Esophagus muscularis mucosa (tissue), 4 donors: ENCODE data around the gene ATP5PO. TPM values are rescaled to one million over a fixed set of nuclear protein-coding genes. Genes with fewer than 3 reads are reported as not detected.
"Not testable (repeated sequence)": the region's sequence is repeated elsewhere in the genome, so short reads cannot be mapped to it uniquely, and the experiment has no call there.

Experiments
- DNase-seq: peaks from one replicate; pipeline ENCODE4 v3.0.0-alpha.2; 2017; ENCODE audit errors: extremely low spot score
- H3K27ac ChIP-seq, 4 donors: fragments of 200-600 bp; sonication (generic); replicated peaks in 1 of 4; 1 replicate in 3 of 4; 2 replicates in 1 of 4; pipeline ENCODE4 v1.5.1; 2016 to 2019; ENCODE audit warnings: mild to moderate bottlenecking in 1 of 4
- H3K27me3 ChIP-seq, 4 donors: fragments of 200-600 bp; sonication (generic); one replicate each; pipeline versions ENCODE4 v1.5.1 to v1.6.0; 2016 to 2019
- H3K36me3 ChIP-seq, 4 donors: fragments of 200-600 bp; sonication (generic); one replicate each; pipeline ENCODE4 v1.5.1; 2016 to 2019
- H3K4me1 ChIP-seq, 4 donors: fragments of 200-600 bp; sonication (generic); one replicate each; pipeline ENCODE4 v1.5.1; 2016 to 2019
- H3K4me3 ChIP-seq, 4 donors: fragments of 200-600 bp; sonication (generic); 1 replicate in 2 of 4; 2 replicates in 2 of 4; pipeline ENCODE4 v1.5.1; 2016 to 2019; ENCODE audit warnings: mild to moderate bottlenecking in 4 of 4, moderate library complexity in 1 of 4
- H3K9me3 ChIP-seq, 4 donors: fragments of 200-600 bp; sonication (generic); 1 replicate in 3 of 4; 2 replicates in 1 of 4; pipeline ENCODE4 v1.5.1; 2016 to 2019
- CTCF ChIP-seq, 3 experiments: fragments of 200-600 bp in 2 of 3; fragments of 450-650 bp in 1 of 3; sonication (generic) in 2 of 3; IDR thresholded peaks; one replicate each; pipeline ENCODE4 v1.5.1; 2017 to 2019; ENCODE audit warnings: antibody characterized with exemption in 3 of 3, mild to moderate bottlenecking in 2 of 3, moderate library complexity in 1 of 3
- EP300 ChIP-seq: sonication (generic); formaldehyde crosslinking; IDR thresholded peaks from one replicate; pipeline ENCODE4 v1.6.1; 2017; ENCODE audit warnings: antibody characterized with exemption
- POLR2A ChIP-seq: fragments of 450-650 bp; IDR thresholded peaks from one replicate; pipeline ENCODE4 v1.6.1; 2017; ENCODE audit warnings: antibody characterized with exemption, moderate library complexity, mild to moderate bottlenecking, low read depth
- POLR2AphosphoS5 ChIP-seq, 2 donors: sonication (generic); formaldehyde crosslinking; IDR thresholded peaks; one replicate each; pipeline ENCODE4 v1.6.1; 2017; ENCODE audit warnings: antibody characterized with exemption in 2 of 2
- WGBS: methylation state at CpG from one replicate; pipeline ENCODE4 v1.1.5; 2018; 5-methylcytosine and 5-hydroxymethylcytosine counted together
- intact Hi-C: fragments of 100-400 bp; cut with DNase I; formaldehyde crosslinking; loops from one replicate; pipeline ENCODE4 v1.15.1; 2023
- total RNA-seq, 4 donors: library from RNA; depleted of rRNA; stranded (reverse); fragments of >200 nt; gene quantifications; one replicate each; pipeline versions ENCODE4 v1.1.0 to v1.2.1, GENCODE V29; 2016

The ATP5PO gene
- total RNA-seq, 4 donors from 2014 or later: 130 to 289 (median 195) TPM

GRCh38 chr21:33874161-33874560 is 41.4 kb downstream of the ATP5PO start:
- no peaks in the 10 kb centered on the region for H3K36me3 ChIP-seq
- WGBS: 98% methylated on average over 7 of the region's 7 CpGs
- no peaks in the 10 kb centered on the region for H3K27me3 ChIP-seq
- intact Hi-C loops: no loop called here
- H3K4me3 ChIP-seq: no peak overlapping the region
- no peak for DNase-seq
- TF ChIP-seq POLR2A (no peak), POLR2AphosphoS5 (IDR thresholded peaks at IDR 0.05) (no peak), EP300 (no peak), CTCF (IDR thresholded peaks at IDR 0.05) (no peak)
- H3K4me1 ChIP-seq: no peaks in the 10 kb centered on the region
- H3K9me3 ChIP-seq: no peaks in the 10 kb centered on the region
- H3K27ac ChIP-seq: no peak overlapping the region

GRCh38 chr21:33872881-33873515 is 42.6 kb downstream of the ATP5PO start:
- H3K4me1 ChIP-seq: no peaks in the 10 kb centered on the region
- DNase-seq: no peak
- H3K4me3 ChIP-seq: no peak overlapping the region
- H3K36me3 ChIP-seq: no peaks in the 10 kb centered on the region
- no peak overlapping the region for H3K27ac ChIP-seq
- no peaks in the 10 kb centered on the region for H3K27me3 ChIP-seq
- intact Hi-C loops: no loop called here
- 84% methylated on average over 4 of the region's 4 CpGs for WGBS
- TF ChIP-seq CTCF (IDR thresholded peaks at IDR 0.05) (no peak), EP300 (no peak), POLR2AphosphoS5 (IDR thresholded peaks at IDR 0.05) (no peak), POLR2A (no peak)
- no peaks in the 10 kb centered on the region for H3K9me3 ChIP-seq

GRCh38 chr21:33871171-33871570 is 44.4 kb downstream of the ATP5PO start:
- 87% methylated on average over 5 of the region's 5 CpGs for WGBS
- DNase-seq: no peak
- Histone ChIP-seq H3K9me3 (no peaks in the 10 kb centered on the region), H3K4me3 (no peak overlapping the region), H3K36me3 (no peaks in the 10 kb centered on the region), H3K27ac (no peak overlapping the region), H3K27me3 (no peaks in the 10 kb centered on the region), H3K4me1 (no peaks in the 10 kb centered on the region)
- TF ChIP-seq POLR2A (no peak), EP300 (no peak), POLR2AphosphoS5 (IDR thresholded peaks at IDR 0.05) (no peak), CTCF (IDR thresholded peaks at IDR 0.05) (no peak)
- intact Hi-C loops: no loop called here

- H3K27me3 ChIP-seq: no peaks in the 10 kb centered on the region
- H3K36me3 ChIP-seq: no peaks in the 10 kb centered on the region
- no peak for DNase-seq
- H3K9me3 ChIP-seq: no peaks in the 10 kb centered on the region
- TF ChIP-seq POLR2AphosphoS5 (IDR thresholded peaks at IDR 0.05) (no peak), POLR2A (no peak), CTCF (IDR thresholded peaks at IDR 0.05) (no peak)
- H3K4me1 ChIP-seq: no peaks in the 10 kb centered on the region
- WGBS: 100% methylated on average over 4 of the region's 4 CpGs
- intact Hi-C loops: no loop called here
- no peak overlapping the region for H3K27ac ChIP-seq
- no peak overlapping the region for H3K4me3 ChIP-seq
Observed at GRCh38 chr21:33870768-33871167, 44.8 kb downstream of the ATP5PO start.

- no peak overlapping the region for H3K27ac ChIP-seq
- no peak for TF ChIP-seq POLR2A
- intact Hi-C loops: no loop called here
- no peak overlapping the region for H3K4me3 ChIP-seq
- no peaks in the 10 kb centered on the region for H3K9me3 ChIP-seq
- H3K36me3 ChIP-seq: no peaks in the 10 kb centered on the region
- H3K4me1 ChIP-seq: no peaks in the 10 kb centered on the region
- no peaks in the 10 kb centered on the region for H3K27me3 ChIP-seq
- no peak for DNase-seq
Observed at GRCh38 chr21:33869873-33870272, 45.7 kb downstream of the ATP5PO start.

GRCh38 chr21:33867868-33868267 is 47.7 kb downstream of the ATP5PO start:
- intact Hi-C loops, DNase-seq: not testable (repeated sequence)
- WGBS: 79% methylated on average over 13 of the region's 13 CpGs

More at GRCh38 chr21:33867868-33868267, 47.7 kb downstream of the ATP5PO start:
- H3K4me1 ChIP-seq, H3K4me3 ChIP-seq, H3K9me3 ChIP-seq, H3K27me3 ChIP-seq, H3K36me3 ChIP-seq, H3K27ac ChIP-seq: not testable (repeated sequence)
